ENCODE data around the gene ZNF780A.
"Not testable (repeated sequence)": the region's sequence is repeated elsewhere in the genome, so short reads cannot be mapped to it uniquely, and the experiment has no call there.

ZNF780A gene

GRCh38 chr19:40090241-40091204, at the start of gene ZNF780A:
Gene ZNF780A (minus strand): TSS chr19:40090943. CDS start chr19:40084753, 6,190 bp downstream.
- peak; percentile 59 for DNase-seq (ENCODE audit: low read depth)

DNA sequence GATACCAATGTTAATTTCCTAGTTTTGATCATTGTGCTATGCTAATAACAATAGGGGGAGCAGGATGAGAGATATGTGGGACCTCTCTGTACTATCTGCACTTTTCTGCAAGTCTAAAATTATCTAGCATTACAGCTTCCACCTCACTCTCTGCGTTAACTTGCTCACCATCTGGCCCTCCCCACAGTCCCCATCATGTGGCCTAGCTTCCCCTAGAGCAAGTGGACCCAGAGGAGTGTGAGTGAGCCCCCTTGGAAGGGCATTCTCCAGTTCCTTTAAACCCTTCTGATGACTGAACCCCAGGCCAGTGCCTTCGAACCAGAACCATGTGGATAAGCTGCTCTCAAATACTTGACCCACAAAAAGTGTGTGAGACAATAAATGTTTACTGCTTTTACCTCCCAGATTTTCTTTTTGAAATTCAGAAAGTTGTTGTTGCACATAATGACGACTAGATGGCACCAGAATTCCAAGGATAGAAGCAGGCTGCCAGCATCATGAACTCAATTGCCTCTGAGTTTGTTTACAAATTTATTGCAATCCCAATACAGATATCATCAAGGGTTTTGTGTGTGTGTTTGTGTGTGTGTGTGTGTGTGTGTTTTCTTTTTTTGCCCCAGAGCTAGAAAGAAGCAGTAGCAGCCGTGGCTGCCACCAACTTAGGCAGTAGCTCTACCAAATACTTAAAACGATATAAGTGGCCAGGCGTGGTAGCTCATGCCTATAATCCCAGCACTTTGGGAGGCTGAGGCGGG, 49.0 kb upstream of the ZNF780A start:
- no peak for DNase-seq (ENCODE audit: low read depth)

DNA sequence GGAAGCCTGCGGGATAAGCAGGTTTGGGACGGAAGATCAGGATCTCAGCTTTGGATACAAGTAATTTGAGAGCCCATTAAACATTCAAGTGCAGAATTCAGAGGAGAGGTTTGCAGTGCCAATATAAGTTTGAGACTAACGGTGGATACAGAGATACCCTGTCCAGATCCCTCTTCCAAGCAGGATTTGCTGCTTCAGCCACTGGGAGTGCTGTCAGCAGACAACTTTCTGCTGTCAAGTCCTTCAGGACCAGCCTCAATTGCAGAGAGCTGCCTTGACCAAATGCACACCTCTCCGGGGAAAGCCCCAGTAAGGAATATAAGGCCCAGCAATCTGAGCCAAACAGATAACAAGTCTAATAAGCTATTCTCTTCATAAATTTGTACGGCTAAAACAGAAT, 46.1 kb upstream of the ZNF780A start:
- no peak for DNase-seq (ENCODE audit: low read depth)

- DNase-seq (ENCODE audit: low read depth), result no peak
Observed at GRCh38 chr19:40134866-40135265, 44.1 kb upstream of the ZNF780A start.

GRCh38 chr19:40133491-40133890, 42.7 kb upstream of the ZNF780A start:
- no peak for DNase-seq (ENCODE audit: low read depth)

DNA sequence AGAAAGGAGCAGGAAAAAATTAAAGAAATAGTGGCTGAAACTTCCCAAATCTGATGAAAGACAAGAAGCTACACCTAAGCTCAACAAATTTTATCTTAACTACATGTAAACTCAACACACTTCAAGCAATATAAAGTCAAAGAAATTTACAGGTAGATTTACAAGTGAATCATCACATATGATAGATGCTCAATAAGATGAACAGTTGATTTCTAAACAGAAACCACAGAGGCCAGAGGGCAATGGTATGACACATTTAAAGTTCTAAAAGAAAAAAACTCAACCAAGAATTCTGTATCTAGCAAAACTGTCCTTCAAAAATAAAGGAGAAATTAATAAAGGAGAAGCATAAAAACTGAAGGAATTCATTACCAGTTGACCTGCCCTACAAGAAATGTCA, 39.3 kb upstream of the ZNF780A start:
- DNase-seq (ENCODE audit: low read depth), result no peak

DNA sequence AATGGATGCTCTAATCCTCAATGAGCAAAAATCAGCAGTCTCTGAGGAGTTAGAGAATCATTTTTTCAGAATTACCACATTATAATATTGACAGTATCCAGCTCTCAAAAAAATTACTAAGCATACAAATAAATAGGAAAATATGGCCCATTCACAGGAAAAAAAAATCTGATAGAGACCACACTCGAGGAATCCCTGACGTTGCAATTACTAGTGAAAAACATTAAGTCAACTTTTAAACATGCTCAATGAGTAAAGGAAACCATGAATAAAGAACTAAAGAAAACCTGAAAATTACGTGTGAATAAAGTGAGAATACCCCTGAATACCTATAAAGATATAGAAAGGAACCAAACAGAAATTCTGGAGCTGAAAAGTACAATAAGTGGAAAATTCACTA, 38.7 kb upstream of the ZNF780A start:
- DNase-seq (ENCODE audit: low read depth), result no peak

- no peak for DNase-seq (ENCODE audit: low read depth)
Observed at GRCh38 chr19:40128991-40129390, 38.2 kb upstream of the ZNF780A start.

- DNase-seq (ENCODE audit: low read depth), result no peak
Observed at GRCh38 chr19:40119380-40119779, 28.6 kb upstream of the ZNF780A start.

DNA sequence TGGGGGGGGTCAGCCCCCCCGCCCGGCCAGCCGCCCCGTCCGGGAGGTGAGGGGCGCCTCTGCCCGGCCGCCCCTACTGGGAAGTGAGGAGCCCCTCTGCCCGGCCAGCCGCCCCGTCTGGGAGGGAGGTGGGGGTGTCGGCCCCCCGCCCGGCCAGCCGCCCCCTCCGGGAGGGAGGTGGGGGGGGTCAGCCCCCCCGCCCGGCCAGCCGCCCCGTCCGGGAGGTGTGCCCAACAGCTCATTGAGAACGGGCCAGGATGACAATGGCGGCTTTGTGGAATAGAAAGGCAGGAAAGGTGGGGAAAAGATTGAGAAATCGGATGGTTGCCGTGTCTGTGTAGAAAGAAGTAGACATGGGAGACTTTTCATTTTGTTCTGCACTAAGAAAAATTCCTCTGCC, 27.9 kb upstream of the ZNF780A start:
- DNase-seq (ENCODE audit: low read depth), result not testable (repeated sequence)

DNA sequence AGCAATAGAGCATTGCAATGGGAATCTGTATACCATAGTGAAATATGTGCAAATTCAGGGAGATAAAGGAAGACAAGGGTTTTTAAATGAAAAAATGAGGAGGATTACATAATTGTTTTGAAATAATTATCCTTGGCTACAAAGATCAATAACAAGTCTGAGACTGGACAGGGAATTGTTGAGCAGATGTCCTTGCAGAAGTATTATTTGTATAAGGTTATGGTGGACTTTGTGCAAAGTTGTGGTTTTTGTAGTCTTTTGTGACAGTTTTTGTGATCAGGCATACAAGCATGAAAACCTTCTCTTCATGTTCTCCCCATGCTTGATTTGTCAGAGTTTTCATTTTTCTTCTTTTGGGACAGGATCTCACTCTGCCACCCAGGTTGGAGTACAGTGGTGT, 25.3 kb upstream of the ZNF780A start:
- no peak for DNase-seq (ENCODE audit: low read depth)

DNA sequence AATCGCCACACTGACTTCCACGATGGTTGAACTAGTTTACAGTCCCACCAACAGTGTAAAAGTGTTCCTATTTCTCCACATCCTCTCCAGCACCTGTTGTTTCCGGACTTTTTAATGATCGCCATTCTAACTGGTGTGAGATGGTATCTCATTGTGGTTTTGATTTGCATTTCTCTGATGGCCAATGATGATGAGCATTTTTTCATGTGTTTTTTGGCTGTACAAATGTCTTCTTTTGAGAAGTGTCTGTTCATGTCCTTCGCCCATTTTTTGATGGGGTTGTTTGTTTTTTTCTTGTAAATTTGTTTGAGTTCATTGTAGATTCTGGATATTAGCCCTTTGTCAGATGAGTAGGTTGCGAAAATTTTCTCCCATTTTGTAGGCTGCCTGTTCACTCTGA, 23.4 kb upstream of the ZNF780A start:
- not testable (repeated sequence) for DNase-seq (ENCODE audit: low read depth)

- DNase-seq (ENCODE audit: low read depth), result not testable (repeated sequence)
Observed at GRCh38 chr19:40112271-40112670, 21.5 kb upstream of the ZNF780A start.

GRCh38 chr19:40110570-40110969, 19.8 kb upstream of the ZNF780A start:
- no peak for DNase-seq (ENCODE audit: low read depth)

GRCh38 chr19:40104754-40105153, 14.0 kb upstream of the ZNF780A start:
- DNase-seq (ENCODE audit: low read depth), result no peak

- no peak for DNase-seq (ENCODE audit: low read depth)
Observed at GRCh38 chr19:40103600-40103999, 12.9 kb upstream of the ZNF780A start.

GRCh38 chr19:40101813-40102212, 11.1 kb upstream of the ZNF780A start:
- DNase-seq (ENCODE audit: low read depth), result no peak

- no peak for DNase-seq (ENCODE audit: low read depth)
Observed at GRCh38 chr19:40093416-40093815, 2.7 kb upstream of the ZNF780A start.

DNA sequence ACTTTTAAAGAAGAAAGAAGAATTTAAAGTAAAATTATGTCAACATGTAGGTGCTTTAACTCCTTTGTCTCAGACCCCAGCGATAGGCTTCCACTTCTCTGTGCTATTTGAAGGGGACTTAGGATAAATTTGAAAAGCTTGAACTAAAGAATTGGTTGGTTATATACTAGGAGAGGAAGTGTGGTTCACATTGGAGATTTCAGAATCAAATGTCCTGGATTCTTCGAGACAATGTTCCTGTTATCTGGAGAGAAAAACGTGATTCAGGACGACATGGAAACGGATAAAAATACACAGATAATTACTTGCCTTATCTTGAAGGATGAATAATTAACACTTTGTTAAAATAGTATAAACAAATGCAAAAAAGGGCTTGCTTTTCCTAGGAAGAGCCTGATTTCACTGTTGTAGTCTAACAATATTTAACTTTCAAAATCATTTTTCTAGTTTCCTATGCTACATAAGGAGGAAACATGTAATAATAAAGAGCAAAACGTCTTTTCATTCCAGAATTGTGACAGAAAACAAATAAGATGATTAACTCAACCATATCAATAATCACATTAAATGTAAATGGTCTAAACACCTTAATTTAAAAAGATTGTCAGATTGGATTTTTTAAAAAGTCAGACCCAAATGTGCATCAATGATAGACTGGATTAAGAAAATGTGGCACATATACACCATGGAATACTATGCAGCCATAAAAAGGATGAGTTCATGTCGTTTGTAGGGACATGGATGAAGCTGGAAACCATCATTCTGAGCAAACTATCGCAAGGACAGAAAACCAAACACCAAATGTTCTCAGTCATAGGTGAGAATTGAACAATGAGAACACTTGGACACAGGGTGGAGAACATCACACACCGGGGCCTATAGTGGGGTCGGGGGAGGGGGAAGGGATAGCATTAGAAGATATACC, 724 bp upstream of the ZNF780A start:
- DNase-seq (ENCODE audit: low read depth), result no peak

- no peak for DNase-seq (ENCODE audit: low read depth)
Observed at GRCh38 chr19:40089462-40089861, 1.3 kb downstream of the ZNF780A start.

DNA sequence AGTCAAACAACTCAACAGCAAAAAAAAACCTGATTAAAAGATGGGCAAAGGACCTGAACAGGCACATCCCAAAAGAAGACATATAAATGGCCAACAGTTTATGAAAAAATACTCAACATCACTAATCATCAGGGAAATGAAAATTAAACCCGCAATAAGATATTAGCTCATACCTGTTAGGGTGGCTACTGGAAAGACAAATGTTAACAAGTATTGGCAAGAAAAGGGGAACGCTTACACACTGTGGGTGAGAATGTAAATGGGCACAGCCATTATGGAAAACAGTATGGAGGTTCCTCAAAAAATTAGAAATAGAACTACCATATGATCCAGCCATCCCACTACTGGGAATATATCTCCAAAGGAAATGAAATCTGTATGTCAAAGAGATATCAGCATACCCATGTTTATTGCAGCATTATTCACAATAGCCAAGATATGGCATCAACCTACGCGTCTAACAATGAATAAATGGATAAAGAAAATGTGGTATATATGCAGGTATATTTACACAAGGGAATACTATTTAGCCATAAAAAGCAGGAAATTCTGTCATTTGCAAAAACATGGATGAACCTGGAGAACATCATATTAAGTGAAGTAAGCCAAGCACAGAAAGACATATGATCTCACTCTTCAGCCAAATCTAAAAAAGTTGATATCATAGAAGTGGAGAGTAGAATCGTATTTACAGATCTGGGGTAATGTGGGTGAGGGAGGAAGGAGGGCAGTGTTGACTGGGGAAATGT, 2.3 kb downstream of the ZNF780A start:
- no peak for DNase-seq (ENCODE audit: low read depth)
